ENCODE data around the gene CFTR.

The CFTR gene

GRCh38 chr7:117683430-117684175, 203.8 kb downstream of the CFTR start:
- H3K27me3 ChIP-seq (ENCODE audit: control insufficient read depth in 1 of 2, insufficient read depth in 2 of 2, low read length in 2 of 2), result no peaks in the 10 kb centered on the region
- H3K4me1 ChIP-seq (ENCODE audit: control insufficient read depth, insufficient read depth, low read length), result no peaks in the 10 kb centered on the region
- no peak overlapping the region for H3K9ac ChIP-seq (ENCODE audit: low read length in 2 of 2)
- no peak overlapping the region for H3K27ac ChIP-seq (ENCODE audit: low read length)
- no peaks in the 10 kb centered on the region for H3K36me3 ChIP-seq (ENCODE audit: control insufficient read depth in 2 of 2, insufficient read depth in 2 of 2, low read length in 2 of 2)
- H3K9me3 ChIP-seq (ENCODE audit: control insufficient read depth in 2 of 2, low read length in 2 of 2), result no peaks in the 10 kb centered on the region
- no peak overlapping the region for H3K4me3 ChIP-seq (ENCODE audit: low read length in 2 of 2)

- Histone ChIP-seq H3K4me3 (ENCODE audit: low read length in 2 of 2) (no peak overlapping the region), H3K27me3 (ENCODE audit: control insufficient read depth in 1 of 2, insufficient read depth in 2 of 2, low read length in 2 of 2) (no peaks in the 10 kb centered on the region), H3K9me3 (ENCODE audit: control insufficient read depth in 2 of 2, low read length in 2 of 2) (no peaks in the 10 kb centered on the region), H3K36me3 (ENCODE audit: control insufficient read depth in 2 of 2, insufficient read depth in 2 of 2, low read length in 2 of 2) (no peaks in the 10 kb centered on the region), H3K9ac (ENCODE audit: low read length in 2 of 2) (no peak overlapping the region), H3K27ac (ENCODE audit: low read length) (no peak overlapping the region), H3K4me1 (ENCODE audit: control insufficient read depth, insufficient read depth, low read length) (no peaks in the 10 kb centered on the region)
Measured at GRCh38 chr7:117685795-117686194, 206.0 kb downstream of the CFTR start.

GRCh38 chr7:117686311-117686935, 206.6 kb downstream of the CFTR start:
- Histone ChIP-seq H3K4me3 (ENCODE audit: low read length in 2 of 2) (no peak overlapping the region), H3K27me3 (ENCODE audit: control insufficient read depth in 1 of 2, insufficient read depth in 2 of 2, low read length in 2 of 2) (no peaks in the 10 kb centered on the region), H3K4me1 (ENCODE audit: control insufficient read depth, insufficient read depth, low read length) (no peaks in the 10 kb centered on the region), H3K9me3 (ENCODE audit: control insufficient read depth in 2 of 2, low read length in 2 of 2) (no peaks in the 10 kb centered on the region), H3K36me3 (ENCODE audit: control insufficient read depth in 2 of 2, insufficient read depth in 2 of 2, low read length in 2 of 2) (no peaks in the 10 kb centered on the region), H3K9ac (ENCODE audit: low read length in 2 of 2) (no peak overlapping the region), H3K27ac (ENCODE audit: low read length) (no peak overlapping the region)

- Histone ChIP-seq H3K4me1 (ENCODE audit: control insufficient read depth, insufficient read depth, low read length) (no peaks in the 10 kb centered on the region), H3K9me3 (ENCODE audit: control insufficient read depth in 2 of 2, low read length in 2 of 2) (no peaks in the 10 kb centered on the region), H3K27me3 (ENCODE audit: control insufficient read depth in 1 of 2, insufficient read depth in 2 of 2, low read length in 2 of 2) (no peaks in the 10 kb centered on the region), H3K27ac (ENCODE audit: low read length) (no peak overlapping the region), H3K36me3 (ENCODE audit: control insufficient read depth in 2 of 2, insufficient read depth in 2 of 2, low read length in 2 of 2) (no peaks in the 10 kb centered on the region), H3K4me3 (ENCODE audit: low read length in 2 of 2) (no peak overlapping the region), H3K9ac (ENCODE audit: low read length in 2 of 2) (no peak overlapping the region)
Measured at GRCh38 chr7:117688126-117688525, 208.3 kb downstream of the CFTR start.

DNA sequence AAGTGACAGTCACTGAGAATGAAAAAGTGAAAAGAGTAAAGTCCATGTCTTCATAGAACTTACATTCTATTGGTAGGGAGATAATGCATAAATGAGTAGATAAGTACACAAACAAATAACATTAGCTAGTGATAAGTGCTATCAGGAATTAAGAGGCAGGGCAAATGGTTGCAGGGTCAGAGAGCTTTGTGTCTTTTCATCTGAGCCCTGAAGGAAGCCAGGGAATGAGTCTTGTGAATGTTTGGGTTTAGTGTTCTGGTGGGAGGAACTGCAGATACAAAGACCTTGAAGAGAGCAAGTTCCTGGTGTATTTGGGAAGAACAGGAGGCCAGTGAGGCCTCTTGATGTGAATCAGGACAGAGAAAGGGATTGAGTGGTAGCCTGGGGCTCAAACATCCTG, 209.6 kb downstream of the CFTR start:
- H3K4me3 ChIP-seq (ENCODE audit: low read length in 2 of 2), result no peak overlapping the region
- no peaks in the 10 kb centered on the region for H3K36me3 ChIP-seq (ENCODE audit: control insufficient read depth in 2 of 2, insufficient read depth in 2 of 2, low read length in 2 of 2)
- H3K4me1 ChIP-seq (ENCODE audit: control insufficient read depth, insufficient read depth, low read length), result no peaks in the 10 kb centered on the region
- H3K9ac ChIP-seq (ENCODE audit: low read length in 2 of 2), result no peak overlapping the region
- H3K9me3 ChIP-seq (ENCODE audit: control insufficient read depth in 2 of 2, low read length in 2 of 2), result no peaks in the 10 kb centered on the region
- H3K27ac ChIP-seq (ENCODE audit: low read length), result no peak overlapping the region
- H3K27me3 ChIP-seq (ENCODE audit: control insufficient read depth in 1 of 2, insufficient read depth in 2 of 2, low read length in 2 of 2), result no peaks in the 10 kb centered on the region

GRCh38 chr7:117690147-117690546, 210.3 kb downstream of the CFTR start:
- Histone ChIP-seq H3K4me3 (ENCODE audit: low read length in 2 of 2) (no peak overlapping the region), H3K9me3 (ENCODE audit: control insufficient read depth in 2 of 2, low read length in 2 of 2) (no peaks in the 10 kb centered on the region), H3K9ac (ENCODE audit: low read length in 2 of 2) (no peak overlapping the region), H3K27ac (ENCODE audit: low read length) (no peak overlapping the region), H3K36me3 (ENCODE audit: control insufficient read depth in 2 of 2, insufficient read depth in 2 of 2, low read length in 2 of 2) (no peaks in the 10 kb centered on the region), H3K4me1 (ENCODE audit: control insufficient read depth, insufficient read depth, low read length) (no peaks in the 10 kb centered on the region), H3K27me3 (ENCODE audit: control insufficient read depth in 1 of 2, insufficient read depth in 2 of 2, low read length in 2 of 2) (no peaks in the 10 kb centered on the region)

- H3K4me1 ChIP-seq (ENCODE audit: control insufficient read depth, insufficient read depth, low read length), result no peaks in the 10 kb centered on the region
- no peaks in the 10 kb centered on the region for H3K9me3 ChIP-seq (ENCODE audit: control insufficient read depth in 2 of 2, low read length in 2 of 2)
- H3K4me3 ChIP-seq (ENCODE audit: low read length in 2 of 2), result no peak overlapping the region
- no peaks in the 10 kb centered on the region for H3K27me3 ChIP-seq (ENCODE audit: control insufficient read depth in 1 of 2, insufficient read depth in 2 of 2, low read length in 2 of 2)
- H3K9ac ChIP-seq (ENCODE audit: low read length in 2 of 2), result no peak overlapping the region
- no peaks in the 10 kb centered on the region for H3K36me3 ChIP-seq (ENCODE audit: control insufficient read depth in 2 of 2, insufficient read depth in 2 of 2, low read length in 2 of 2)
- H3K27ac ChIP-seq (ENCODE audit: low read length), result no peak overlapping the region
Measured at GRCh38 chr7:117692338-117692737, 212.5 kb downstream of the CFTR start.

GRCh38 chr7:117698018-117698417, 218.2 kb downstream of the CFTR start:
- H3K27ac ChIP-seq (ENCODE audit: low read length), result no peak overlapping the region
- H3K27me3 ChIP-seq (ENCODE audit: control insufficient read depth in 1 of 2, insufficient read depth in 2 of 2, low read length in 2 of 2), result no peaks in the 10 kb centered on the region
- no peak overlapping the region for H3K9ac ChIP-seq (ENCODE audit: low read length in 2 of 2)
- no peaks in the 10 kb centered on the region for H3K4me1 ChIP-seq (ENCODE audit: control insufficient read depth, insufficient read depth, low read length)
- no peaks in the 10 kb centered on the region for H3K36me3 ChIP-seq (ENCODE audit: control insufficient read depth in 2 of 2, insufficient read depth in 2 of 2, low read length in 2 of 2)
- no peak overlapping the region for H3K4me3 ChIP-seq (ENCODE audit: low read length in 2 of 2)
- no peaks in the 10 kb centered on the region for H3K9me3 ChIP-seq (ENCODE audit: control insufficient read depth in 2 of 2, low read length in 2 of 2)

DNA sequence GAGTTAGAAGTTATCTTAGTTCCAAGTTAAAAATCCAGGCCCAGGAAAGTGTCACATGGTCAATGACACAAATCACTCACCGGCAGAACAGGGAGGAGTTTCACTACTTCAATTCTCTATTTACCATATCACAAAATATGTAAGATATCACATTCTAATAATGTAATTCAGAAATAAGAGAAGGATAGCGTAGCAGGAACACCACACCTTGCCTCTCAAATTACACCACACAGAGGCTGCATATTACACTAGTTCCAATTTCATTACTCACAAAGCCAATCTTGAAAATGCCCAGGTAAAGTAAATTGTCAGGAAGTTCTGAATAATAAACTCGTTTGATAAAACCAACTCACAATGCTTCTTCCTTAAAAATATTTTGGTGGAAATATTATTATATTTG, 224.2 kb downstream of the CFTR start:
- no peaks in the 10 kb centered on the region for H3K4me1 ChIP-seq (ENCODE audit: control insufficient read depth, insufficient read depth, low read length)
- no peaks in the 10 kb centered on the region for H3K27me3 ChIP-seq (ENCODE audit: control insufficient read depth in 1 of 2, insufficient read depth in 2 of 2, low read length in 2 of 2)
- H3K36me3 ChIP-seq (ENCODE audit: control insufficient read depth in 2 of 2, insufficient read depth in 2 of 2, low read length in 2 of 2), result no peaks in the 10 kb centered on the region

DNA sequence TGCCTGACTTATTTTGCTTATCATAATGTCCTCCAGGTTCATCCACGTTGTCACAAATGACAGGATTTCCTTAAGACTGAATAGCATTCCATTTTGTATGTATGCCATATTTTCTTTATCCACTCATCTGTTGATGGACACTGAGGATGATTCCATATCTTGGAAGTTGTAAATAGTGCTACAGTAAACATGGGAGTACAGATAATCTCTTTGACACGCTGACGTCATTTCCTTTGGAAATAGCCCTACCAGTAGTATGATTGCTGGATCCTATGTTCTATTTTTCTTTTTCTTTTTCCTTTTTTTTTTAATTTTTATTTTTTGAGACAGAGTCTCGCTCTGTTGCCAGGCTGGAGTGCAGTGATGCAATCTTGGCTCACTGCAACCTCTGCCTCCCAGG, 225.8 kb downstream of the CFTR start:
- no peaks in the 10 kb centered on the region for H3K36me3 ChIP-seq (ENCODE audit: control insufficient read depth in 2 of 2, insufficient read depth in 2 of 2, low read length in 2 of 2)
- H3K27me3 ChIP-seq (ENCODE audit: control insufficient read depth in 1 of 2, insufficient read depth in 2 of 2, low read length in 2 of 2), result no peaks in the 10 kb centered on the region
- no peak overlapping the region for H3K27ac ChIP-seq (ENCODE audit: low read length)
- H3K4me3 ChIP-seq (ENCODE audit: low read length in 2 of 2), result no peak overlapping the region
- peaks cover 0 to 3% of the 10 kb centered on the region in 2 donors for H3K9me3 ChIP-seq (ENCODE audit: control insufficient read depth in 2 of 2, low read length in 2 of 2)
- H3K9ac ChIP-seq (ENCODE audit: low read length in 2 of 2), result no peak overlapping the region
- H3K4me1 ChIP-seq (ENCODE audit: control insufficient read depth, insufficient read depth, low read length), result no peaks in the 10 kb centered on the region

More for the DNA sequence above, 224.2 kb downstream of the CFTR start:
- Histone ChIP-seq H3K4me3 (ENCODE audit: low read length in 2 of 2) (no peak overlapping the region), H3K9ac (ENCODE audit: low read length in 2 of 2) (no peak overlapping the region), H3K9me3 (ENCODE audit: control insufficient read depth in 2 of 2, low read length in 2 of 2) (peaks cover 0 to 3% of the 10 kb centered on the region in 2 donors), H3K27ac (ENCODE audit: low read length) (no peak overlapping the region)

- Histone ChIP-seq H3K27ac (ENCODE audit: low read length) (no peak overlapping the region), H3K4me3 (ENCODE audit: low read length in 2 of 2) (no peak overlapping the region), H3K36me3 (ENCODE audit: control insufficient read depth in 2 of 2, insufficient read depth in 2 of 2, low read length in 2 of 2) (no peaks in the 10 kb centered on the region), H3K4me1 (ENCODE audit: control insufficient read depth, insufficient read depth, low read length) (no peaks in the 10 kb centered on the region), H3K27me3 (ENCODE audit: control insufficient read depth in 1 of 2, insufficient read depth in 2 of 2, low read length in 2 of 2) (no peaks in the 10 kb centered on the region), H3K9me3 (ENCODE audit: control insufficient read depth in 2 of 2, low read length in 2 of 2) (peaks cover 0 to 3% of the 10 kb centered on the region in 2 donors), H3K9ac (ENCODE audit: low read length in 2 of 2) (no peak overlapping the region)
Measured at GRCh38 chr7:117706210-117706609, 226.4 kb downstream of the CFTR start.
